ENCODE results near the gene ID1.
"Not testable (repeated sequence)": the region's sequence is repeated elsewhere in the genome, so short reads cannot be mapped to it uniquely, and the experiment has no call there.

Gene ID1

GRCh38 chr20:31638816-31639215, 33.7 kb downstream of the ID1 start:
- no peak for DNase-seq

GRCh38 chr20:31640259-31640658, 35.2 kb downstream of the ID1 start:
- no peak for DNase-seq

GRCh38 chr20:31641391-31641790, 36.3 kb downstream of the ID1 start:
- no peak for DNase-seq

GRCh38 chr20:31642837-31643236, 37.7 kb downstream of the ID1 start:
- DNase-seq: no peak

GRCh38 chr20:31643522-31643921, 38.4 kb downstream of the ID1 start:
- no peak for DNase-seq

GRCh38 chr20:31644701-31645100, 39.6 kb downstream of the ID1 start:
- DNase-seq: no peak

GRCh38 chr20:31648104-31648503, 43.0 kb downstream of the ID1 start:
- not testable (repeated sequence) for DNase-seq

GRCh38 chr20:31652917-31653396, 47.9 kb downstream of the ID1 start:
- DNase-seq: no peak

GRCh38 chr20:31653561-31653960, 48.5 kb downstream of the ID1 start:
- no peak for DNase-seq

- DNase-seq: no peak
Measured at GRCh38 chr20:31654534-31654933, 49.4 kb downstream of the ID1 start.
